Ectodermal cell (in vitro differentiated cells): ENCODE measurements around the gene STYK1.
"Not testable (repeated sequence)": the region's sequence is repeated elsewhere in the genome, so short reads cannot be mapped to it uniquely, and the experiment has no call there.

Source experiments
- H3K27ac ChIP-seq: 2 replicates; pipeline ENCODE4 v1.7.0; 2013; ENCODE audit warnings: mild to moderate bottlenecking, low read depth, low read length; ENCODE audit not compliant: insufficient read depth, poor library complexity, severe bottlenecking
- H3K27me3 ChIP-seq: 2 replicates; pipeline ENCODE4 v1.7.0; 2013; ENCODE audit warnings: mild to moderate bottlenecking, low read length; ENCODE audit not compliant: insufficient read depth, control insufficient read depth, poor library complexity, severe bottlenecking
- H3K36me3 ChIP-seq: one replicate; pipeline ENCODE4 v1.7.0; 2013; ENCODE audit warnings: low read length; ENCODE audit not compliant: control insufficient read depth, insufficient read depth
- H3K4me1 ChIP-seq: one replicate; pipeline ENCODE4 v1.7.0; 2013; ENCODE audit warnings: low read length; ENCODE audit not compliant: control insufficient read depth, insufficient read depth
- H3K4me3 ChIP-seq: 2 replicates; pipeline ENCODE4 v1.7.0; 2013; ENCODE audit warnings: low read depth, low read length, control low read depth; ENCODE audit not compliant: insufficient read depth
- H3K9me3 ChIP-seq: 2 replicates; pipeline ENCODE4 v1.7.0; 2013; ENCODE audit warnings: mild to moderate bottlenecking, low read length, moderate library complexity; ENCODE audit not compliant: control insufficient read depth
- WGBS, 2 experiments: methylation state at CpG; one replicate each; pipeline ENCODE4 v1.1.7; 2013; ENCODE audit warnings: missing lambda C conversion rate in 2 of 2; 5-methylcytosine and 5-hydroxymethylcytosine counted together

STYK1 gene

DNA sequence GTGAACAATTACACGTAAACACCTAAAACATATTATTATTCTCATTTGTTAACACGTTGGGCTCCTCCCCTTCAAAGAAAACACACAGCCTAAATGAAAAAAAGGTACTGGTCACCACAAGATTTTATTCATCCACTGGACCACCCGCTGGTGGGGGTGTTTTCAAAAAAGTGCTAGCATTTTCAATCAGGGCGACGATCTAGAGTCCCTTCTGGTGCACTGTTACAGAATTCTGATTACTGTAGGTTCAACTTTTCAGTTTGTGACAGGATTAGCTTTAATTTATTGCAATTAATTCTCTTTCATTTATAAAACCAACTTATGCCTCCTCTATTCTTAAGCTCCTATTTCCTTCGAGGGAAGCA lies 60.9 kb downstream of the STYK1 start:
- H3K27me3 ChIP-seq: no peaks in the 10 kb centered on the region
- WGBS, 2 experiments: 0% methylated on average over 4 to 6 of the region's 6 CpGs
- peak overlapping the region; percentile 85 for H3K4me3 ChIP-seq
- no peak overlapping the region for H3K27ac ChIP-seq
- H3K36me3 ChIP-seq: no peaks in the 10 kb centered on the region
- peaks cover 8% of the 10 kb centered on the region for H3K4me1 ChIP-seq
- H3K9me3 ChIP-seq: no peaks in the 10 kb centered on the region

DNA sequence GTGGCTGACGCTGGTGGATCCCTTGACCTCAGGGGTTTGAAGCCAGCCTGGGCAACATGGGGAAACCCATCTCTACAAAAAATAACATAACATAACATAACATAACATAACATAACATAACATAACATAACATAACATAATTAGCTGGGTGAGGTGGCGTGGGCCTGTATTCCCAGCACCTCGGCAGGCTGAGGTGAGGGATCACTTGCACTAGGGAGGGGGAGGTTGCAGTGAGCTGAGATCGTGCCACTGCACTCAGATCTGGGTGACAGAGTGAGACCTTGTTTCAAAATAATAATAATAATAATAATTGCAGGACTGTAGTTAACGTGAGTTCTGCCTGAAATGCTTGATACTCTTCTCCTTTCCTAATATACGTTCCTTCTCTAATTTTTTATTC lies 61.7 kb downstream of the STYK1 start:
- no peaks in the 10 kb centered on the region for H3K27me3 ChIP-seq
- peaks cover 2% of the 10 kb centered on the region for H3K36me3 ChIP-seq
- H3K4me1 ChIP-seq: peaks cover 8% of the 10 kb centered on the region
- H3K27ac ChIP-seq: no peak overlapping the region
- H3K4me3 ChIP-seq: peak overlapping the region; percentile 85
- H3K9me3 ChIP-seq: no peaks in the 10 kb centered on the region
- 92 to 95% methylated on average over 5 to 6 of the region's 6 CpGs for WGBS, 2 experiments

DNA sequence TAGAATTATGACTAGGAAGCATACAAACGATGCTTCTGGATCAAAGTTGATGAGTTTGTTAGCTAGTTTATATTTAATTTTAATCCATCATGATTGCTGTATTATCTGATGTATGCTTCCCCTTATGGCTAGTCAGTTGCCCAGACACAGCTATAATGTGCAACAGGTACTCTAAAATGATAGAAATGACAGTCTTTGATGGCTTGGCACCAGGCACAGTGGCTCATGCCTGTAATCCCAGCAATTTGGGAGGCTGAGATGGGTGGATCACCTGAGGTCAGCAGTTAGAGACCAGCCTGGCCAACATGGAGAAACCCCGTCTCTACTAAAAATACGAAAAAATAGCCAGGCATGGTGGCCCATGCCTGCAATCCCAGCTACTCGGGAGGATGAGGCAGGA lies 62.6 kb downstream of the STYK1 start:
- H3K9me3 ChIP-seq, H3K4me1 ChIP-seq, H3K27ac ChIP-seq, H3K27me3 ChIP-seq, H3K36me3 ChIP-seq, H3K4me3 ChIP-seq: not testable (repeated sequence)
- 92 to 96% methylated on average over 3 to 4 of the region's 4 CpGs for WGBS, 2 experiments

DNA sequence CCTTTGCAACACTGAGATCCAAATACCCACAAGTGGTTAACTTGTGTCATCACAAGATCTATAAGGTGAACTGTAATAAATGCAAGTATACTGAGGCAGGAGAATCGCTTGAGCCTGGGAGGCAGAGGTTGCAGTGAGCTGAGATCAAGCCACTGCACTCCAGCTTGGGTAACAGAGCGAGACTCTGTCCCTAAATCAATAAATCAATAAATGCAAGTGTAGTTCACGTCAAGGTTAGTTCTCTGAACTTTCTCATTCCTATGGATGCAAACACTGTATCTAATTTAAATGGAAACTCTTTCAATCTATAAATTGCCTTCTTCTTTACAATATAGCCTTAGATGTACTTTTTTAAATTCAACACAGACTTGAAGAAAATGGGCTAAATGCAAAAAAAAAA lies 63.7 kb downstream of the STYK1 start:
- H3K4me1 ChIP-seq: peaks cover 8% of the 10 kb centered on the region
- WGBS, 2 experiments: 89 to 97% methylated on average over 3 of the region's 3 CpGs

DNA sequence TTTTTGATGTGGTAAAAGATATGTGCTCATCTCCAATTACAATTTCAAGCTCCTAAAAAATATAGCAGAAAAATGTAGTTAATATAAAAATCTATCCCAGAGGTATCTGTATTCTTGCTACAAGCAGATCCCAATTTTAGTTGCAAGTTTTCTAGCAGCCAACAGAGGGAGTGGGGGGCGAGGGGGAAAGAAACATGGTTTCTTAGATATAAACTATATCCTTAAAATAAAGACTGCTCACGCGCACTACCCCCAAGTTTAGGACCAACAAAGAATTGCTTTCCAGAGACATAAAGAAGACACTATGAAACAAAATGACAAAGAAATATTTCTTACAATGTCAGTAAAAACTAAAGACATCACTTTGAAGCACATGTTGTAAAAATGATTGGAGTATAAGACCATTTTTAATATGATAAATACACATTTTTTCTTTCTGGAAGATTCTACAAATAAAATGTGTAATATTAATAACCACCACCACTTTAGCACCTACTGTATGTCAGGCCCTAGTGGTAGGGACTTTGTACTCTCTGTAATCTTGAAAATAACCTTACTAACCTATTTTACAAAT lies 65.9 kb downstream of the STYK1 start:
- H3K27me3 ChIP-seq: no peaks in the 10 kb centered on the region

More for the DNA sequence above, 63.7 kb downstream of the STYK1 start:
- H3K9me3 ChIP-seq: no peaks in the 10 kb centered on the region
- H3K36me3 ChIP-seq: peaks cover 5% of the 10 kb centered on the region
- H3K27ac ChIP-seq: no peak overlapping the region
- H3K4me3 ChIP-seq: no peak overlapping the region
- H3K27me3 ChIP-seq: no peaks in the 10 kb centered on the region

GRCh38 chr12:10601860-10602259 lies 72.0 kb downstream of the STYK1 start:
- Histone ChIP-seq H3K27me3 (no peaks in the 10 kb centered on the region), H3K36me3 (peaks cover under 1% of the 10 kb centered on the region), H3K27ac (no peak overlapping the region), H3K4me3 (no peak overlapping the region), H3K9me3 (no peaks in the 10 kb centered on the region), H3K4me1 (no peaks in the 10 kb centered on the region)
- WGBS, 2 experiments: 94 to 97% methylated on average over 2 of the region's 2 CpGs

More for the DNA sequence above, 65.9 kb downstream of the STYK1 start:
- no peaks in the 10 kb centered on the region for H3K9me3 ChIP-seq
- H3K36me3 ChIP-seq: peaks cover 5% of the 10 kb centered on the region
- WGBS, 2 experiments: 88 to 90% methylated on average over 2 to 3 of the region's 3 CpGs
- H3K27ac ChIP-seq: no peak overlapping the region
- peaks cover 8% of the 10 kb centered on the region for H3K4me1 ChIP-seq
- H3K4me3 ChIP-seq: no peak overlapping the region

GRCh38 chr12:10600988-10601387 lies 72.9 kb downstream of the STYK1 start:
- Histone ChIP-seq H3K36me3 (no peaks in the 10 kb centered on the region), H3K9me3 (no peaks in the 10 kb centered on the region), H3K27me3 (no peaks in the 10 kb centered on the region), H3K4me3 (no peak overlapping the region), H3K27ac (no peak overlapping the region), H3K4me1 (no peaks in the 10 kb centered on the region)
- WGBS, 2 experiments: 93 to 95% methylated on average over 4 to 5 of the region's 6 CpGs

DNA sequence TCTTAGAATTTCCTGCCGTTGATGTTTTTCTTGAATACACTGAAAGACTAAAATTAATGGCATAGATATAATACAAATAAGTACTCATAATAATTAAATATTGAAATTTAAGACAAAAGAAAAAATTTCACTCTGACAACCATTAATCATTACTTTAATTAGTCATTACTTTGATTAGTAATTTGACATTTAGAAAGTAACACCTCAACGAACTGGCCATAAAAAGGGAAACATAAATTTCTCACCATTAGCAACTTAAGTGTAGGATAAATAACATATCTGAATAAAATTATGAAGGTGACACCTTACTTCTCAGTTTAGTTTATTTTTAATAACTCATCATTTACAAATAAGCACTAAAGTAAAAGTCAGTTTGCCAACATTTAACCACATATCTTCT lies 78.0 kb downstream of the STYK1 start:
- Histone ChIP-seq H3K9me3 (no peaks in the 10 kb centered on the region), H3K27me3 (no peaks in the 10 kb centered on the region), H3K36me3 (no peaks in the 10 kb centered on the region), H3K4me1 (no peaks in the 10 kb centered on the region), H3K4me3 (no peak overlapping the region), H3K27ac (no peak overlapping the region)
- no CpG with 5 or more reads among the region's 2 CpGs for WGBS, 2 experiments

- H3K36me3 ChIP-seq: no peaks in the 10 kb centered on the region
- WGBS, 2 experiments: 91 to 97% methylated on average over 3 of the region's 3 CpGs
Observed at GRCh38 chr12:10590966-10591365, 82.9 kb downstream of the STYK1 start.

GRCh38 chr12:10584415-10584814 lies 89.4 kb downstream of the STYK1 start:
- Histone ChIP-seq H3K4me1 (no peaks in the 10 kb centered on the region), H3K27ac (no peak overlapping the region), H3K36me3 (peaks cover 3% of the 10 kb centered on the region), H3K9me3 (no peaks in the 10 kb centered on the region), H3K4me3 (no peak overlapping the region), H3K27me3 (no peaks in the 10 kb centered on the region)
- WGBS, 2 experiments: 100% methylated on average over 1 of the region's 1 CpG

More at GRCh38 chr12:10590966-10591365, 82.9 kb downstream of the STYK1 start:
- Histone ChIP-seq H3K9me3 (no peaks in the 10 kb centered on the region), H3K27ac (no peak overlapping the region), H3K4me1 (no peaks in the 10 kb centered on the region), H3K27me3 (no peaks in the 10 kb centered on the region), H3K4me3 (no peak overlapping the region)

- no peaks in the 10 kb centered on the region for H3K27me3 ChIP-seq
- WGBS, 2 experiments: 92 to 100% methylated on average over 3 of the region's 3 CpGs
- no peaks in the 10 kb centered on the region for H3K4me1 ChIP-seq
- peaks cover 3% of the 10 kb centered on the region for H3K36me3 ChIP-seq
- no peak overlapping the region for H3K4me3 ChIP-seq
- H3K9me3 ChIP-seq: no peaks in the 10 kb centered on the region
- no peak overlapping the region for H3K27ac ChIP-seq
Observed at GRCh38 chr12:10582704-10583103, 91.1 kb downstream of the STYK1 start.
